Measurements from ENCODE around the gene KLF12. TPM values are rescaled to one million over a fixed set of nuclear protein-coding genes. Genes with fewer than 3 reads are reported as not detected.
A peak's percentile ranks its signal among the peaks of the same experiment; 100 is the strongest.

Gene KLF12
- total RNA-seq, 3 donors from 2014 or later (not counting 1 experiment from before 2014, with no cell fraction given) = 104 to 119 (median 108) TPM

DNA sequence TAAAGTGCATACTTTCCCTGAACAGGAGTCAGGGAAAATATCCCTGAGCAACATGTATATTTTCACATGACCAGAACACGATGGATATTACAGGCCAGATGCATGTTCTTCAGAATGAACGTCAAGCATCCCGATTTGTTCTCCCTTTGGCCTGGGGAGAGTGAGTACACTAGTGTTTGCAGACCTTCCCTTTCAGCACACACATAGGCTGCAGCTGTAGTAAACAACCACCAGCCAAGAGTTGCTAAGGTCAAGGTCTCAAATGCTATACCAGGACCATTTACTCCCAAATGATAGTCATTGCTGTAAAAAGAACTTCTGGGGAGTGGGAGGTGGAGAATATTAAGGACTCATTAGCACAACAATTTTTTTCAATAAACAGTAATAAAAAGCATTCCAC is 3.0 kb downstream of the KLF12 start:
- Mint-ChIP-seq H3K4me1 (peaks cover 60 to 62% of the 10 kb centered on the region in 2 donors), H3K27me3 (ENCODE audit: low read depth in 2 of 2) (no peaks in the 10 kb centered on the region), H3K4me3 (peak overlapping the region; percentile 97), H3K9me3 (no peaks in the 10 kb centered on the region), H3K27ac (peak overlapping the region in 1 of 2 donors; percentile 98), H3K36me3 (peaks cover 6% of the 10 kb centered on the region)
- ATAC-seq (no peak), DNase-seq (no peak)
- no peaks in the 10 kb centered on the region for H3K27me3 ChIP-seq (ENCODE audit: control insufficient read depth, insufficient read depth, low read length)
- intact Hi-C loops (cut with micrococcal nuclease) = loop anchor here (5.0 kb wide), 1 partner anchor 89 kb away; no protein-coding TSS in a partner anchor
- TF ChIP-seq, protein P1, sequence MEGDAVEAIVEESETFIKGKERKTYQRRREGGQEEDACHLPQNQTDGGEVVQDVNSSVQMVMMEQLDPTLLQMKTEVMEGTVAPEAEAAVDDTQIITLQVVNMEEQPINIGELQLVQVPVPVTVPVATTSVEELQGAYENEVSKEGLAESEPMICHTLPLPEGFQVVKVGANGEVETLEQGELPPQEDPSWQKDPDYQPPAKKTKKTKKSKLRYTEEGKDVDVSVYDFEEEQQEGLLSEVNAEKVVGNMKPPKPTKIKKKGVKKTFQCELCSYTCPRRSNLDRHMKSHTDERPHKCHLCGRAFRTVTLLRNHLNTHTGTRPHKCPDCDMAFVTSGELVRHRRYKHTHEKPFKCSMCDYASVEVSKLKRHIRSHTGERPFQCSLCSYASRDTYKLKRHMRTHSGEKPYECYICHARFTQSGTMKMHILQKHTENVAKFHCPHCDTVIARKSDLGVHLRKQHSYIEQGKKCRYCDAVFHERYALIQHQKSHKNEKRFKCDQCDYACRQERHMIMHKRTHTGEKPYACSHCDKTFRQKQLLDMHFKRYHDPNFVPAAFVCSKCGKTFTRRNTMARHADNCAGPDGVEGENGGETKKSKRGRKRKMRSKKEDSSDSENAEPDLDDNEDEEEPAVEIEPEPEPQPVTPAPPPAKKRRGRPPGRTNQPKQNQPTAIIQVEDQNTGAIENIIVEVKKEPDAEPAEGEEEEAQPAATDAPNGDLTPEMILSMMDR (IDR thresholded peaks at IDR 0.05) = no peak
- WGBS (ENCODE audit: insufficient coverage) = 81% methylated on average over 3 of the region's 3 CpGs
- H3K4me3 ChIP-seq (ENCODE audit: low read length) = no peak overlapping the region
- H3K4me1 ChIP-seq (ENCODE audit: control insufficient read depth, insufficient read depth, low read length) = peaks cover 34% of the 10 kb centered on the region
- H3K9me3 ChIP-seq (ENCODE audit: control insufficient read depth, insufficient read depth, low read length) = no peaks in the 10 kb centered on the region
- no peaks in the 10 kb centered on the region for H3K36me3 ChIP-seq (ENCODE audit: control insufficient read depth, insufficient read depth, low read length)
- peak overlapping the region; percentile 99 for H3K27ac ChIP-seq (ENCODE audit: low read length)

DNA sequence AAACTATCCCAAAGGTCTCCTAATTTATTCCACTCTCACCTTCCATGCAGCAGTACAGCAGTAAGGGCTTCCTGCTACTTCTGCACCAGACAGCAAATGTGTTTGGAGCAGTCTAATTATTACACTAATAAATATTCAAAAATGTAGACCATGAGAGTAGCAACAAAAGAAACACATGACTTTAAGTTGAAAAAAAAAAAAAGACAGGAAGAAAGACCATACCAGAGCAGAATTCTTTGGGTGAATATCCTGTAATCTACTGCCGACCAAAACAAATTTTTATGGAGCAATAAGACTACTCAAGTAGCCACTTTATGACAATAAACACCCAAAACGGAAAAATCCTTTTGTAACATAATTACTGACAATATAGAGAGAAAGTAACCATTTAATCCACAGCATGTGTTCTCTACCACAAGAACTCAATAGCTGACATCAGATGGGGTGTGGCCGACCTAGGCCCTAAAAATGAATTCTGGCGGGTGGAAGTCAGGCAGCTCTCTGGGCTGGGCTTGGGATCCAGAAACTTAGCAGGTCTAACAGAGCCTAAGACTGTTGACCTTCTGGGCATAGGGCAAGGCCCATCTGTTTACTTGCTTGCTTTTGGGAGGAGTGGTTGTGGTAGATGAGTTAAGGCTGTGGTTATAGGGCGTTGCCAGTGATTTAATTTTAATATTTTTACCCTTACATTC is 4.6 kb downstream of the KLF12 start:
- 31% methylated on average over 3 of the region's 5 CpGs for WGBS (ENCODE audit: insufficient coverage)
- no peaks in the 10 kb centered on the region for H3K9me3 Mint-ChIP-seq
- H3K4me1 ChIP-seq (ENCODE audit: control insufficient read depth, insufficient read depth, low read length) = peaks cover 28% of the 10 kb centered on the region

DNA sequence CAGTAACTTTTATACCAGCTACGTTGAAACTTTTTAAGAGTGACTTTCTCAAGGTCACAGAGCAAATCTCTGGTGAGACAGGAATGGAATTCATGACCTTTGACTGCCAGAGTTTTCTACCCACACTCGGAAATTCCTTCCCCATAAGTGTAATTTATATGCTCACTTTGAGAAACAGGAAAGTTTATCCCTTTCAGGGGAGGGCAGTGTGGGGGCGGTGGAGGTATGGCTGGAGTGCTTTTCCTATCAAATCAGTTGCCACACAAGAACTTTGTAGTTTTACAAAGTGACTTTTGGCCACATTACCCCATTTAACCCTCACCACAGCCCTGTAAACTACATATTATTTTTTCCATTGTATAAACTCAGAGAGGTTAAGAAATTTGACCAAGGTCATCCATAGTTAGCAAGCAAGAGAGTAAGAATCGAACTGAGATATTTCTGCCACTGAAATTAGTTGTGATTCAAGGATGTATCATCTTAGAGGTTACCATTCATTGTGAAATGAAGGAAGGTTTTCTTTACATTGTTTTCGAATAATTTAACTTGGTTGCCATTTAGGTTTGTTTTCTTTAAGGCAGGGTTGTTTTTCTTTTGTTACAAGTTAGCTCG is 5.9 kb downstream of the KLF12 start:
- no peak for ATAC-seq
- H3K27ac ChIP-seq (ENCODE audit: low read length) = peak overlapping the region; percentile 49
- H3K27ac Mint-ChIP-seq = peak overlapping the region; percentile 80 to 98

More for the DNA sequence above, 4.6 kb downstream of the KLF12 start:
- H3K36me3 ChIP-seq (ENCODE audit: control insufficient read depth, insufficient read depth, low read length) = no peaks in the 10 kb centered on the region
- H3K27me3 ChIP-seq (ENCODE audit: control insufficient read depth, insufficient read depth, low read length) = no peaks in the 10 kb centered on the region
- Mint-ChIP-seq H3K27ac (peak overlapping the region in 1 of 2 donors; percentile 98), H3K4me3 (peak overlapping the region; percentile 97), H3K27me3 (ENCODE audit: low read depth in 2 of 2) (no peaks in the 10 kb centered on the region), H3K4me1 (peaks cover 66 to 70% of the 10 kb centered on the region in 2 donors), H3K36me3 (peaks cover 6% of the 10 kb centered on the region)
- H3K27ac ChIP-seq (ENCODE audit: low read length) = peak overlapping the region; percentile 99
- intact Hi-C loops (cut with micrococcal nuclease) = loop anchor here (5.0 kb wide), 1 partner anchor 87 kb away; no protein-coding TSS in a partner anchor
- DNase-seq (peak; percentile 33 to 59), ATAC-seq (no peak)
- TF ChIP-seq, protein P1 (IDR thresholded peaks at IDR 0.05) = no peak
- no peaks in the 10 kb centered on the region for H3K9me3 ChIP-seq (ENCODE audit: control insufficient read depth, insufficient read depth, low read length)
- H3K4me3 ChIP-seq (ENCODE audit: low read length) = no peak overlapping the region

More for the DNA sequence above, 5.9 kb downstream of the KLF12 start:
- no peak for DNase-seq
- Mint-ChIP-seq H3K36me3 (no peaks in the 10 kb centered on the region), H3K4me1 (peaks cover 66 to 72% of the 10 kb centered on the region in 2 donors), H3K9me3 (no peaks in the 10 kb centered on the region), H3K4me3 (peak overlapping the region; percentile 7), H3K27me3 (ENCODE audit: low read depth in 2 of 2) (no peaks in the 10 kb centered on the region)
- TF ChIP-seq, protein P1 (IDR thresholded peaks at IDR 0.05) = no peak
- Histone ChIP-seq H3K9me3 (ENCODE audit: control insufficient read depth, insufficient read depth, low read length) (no peaks in the 10 kb centered on the region), H3K27me3 (ENCODE audit: control insufficient read depth, insufficient read depth, low read length) (no peaks in the 10 kb centered on the region), H3K4me1 (ENCODE audit: control insufficient read depth, insufficient read depth, low read length) (peaks cover 28% of the 10 kb centered on the region), H3K36me3 (ENCODE audit: control insufficient read depth, insufficient read depth, low read length) (no peaks in the 10 kb centered on the region), H3K4me3 (ENCODE audit: low read length) (no peak overlapping the region)
- 53% methylated on average over 3 of the region's 6 CpGs for WGBS (ENCODE audit: insufficient coverage)
- intact Hi-C loops (cut with micrococcal nuclease) = no loop called here

All from natural killer cell (primary cell).